Raji (cell line): ENCODE data around the gene L2HGDH.

ENCODE experiments used
- POLR2A ChIP-seq: IDR thresholded peaks from 2 replicates; pipeline ENCODE4 v1.6.1; 2011; ENCODE audit warnings: low read depth, low read length, control low read depth; ENCODE audit not compliant: insufficient read depth

Gene L2HGDH

GRCh38 chr14:50311972-50312733, at the start of gene L2HGDH, which contains the start of gene DMAC2L:
L2HGDH (minus strand) TSS chr14:50312229; CDS start chr14:50312150, 79 bp downstream.
DMAC2L (plus strand) TSS chr14:50312324; CDS start chr14:50321488, 9,164 bp downstream.
- peak; percentile 92 for TF ChIP-seq POLR2A

GRCh38 chr14:50360851-50361250, 48.8 kb upstream of the L2HGDH start:
- no peak for TF ChIP-seq POLR2A

DNA sequence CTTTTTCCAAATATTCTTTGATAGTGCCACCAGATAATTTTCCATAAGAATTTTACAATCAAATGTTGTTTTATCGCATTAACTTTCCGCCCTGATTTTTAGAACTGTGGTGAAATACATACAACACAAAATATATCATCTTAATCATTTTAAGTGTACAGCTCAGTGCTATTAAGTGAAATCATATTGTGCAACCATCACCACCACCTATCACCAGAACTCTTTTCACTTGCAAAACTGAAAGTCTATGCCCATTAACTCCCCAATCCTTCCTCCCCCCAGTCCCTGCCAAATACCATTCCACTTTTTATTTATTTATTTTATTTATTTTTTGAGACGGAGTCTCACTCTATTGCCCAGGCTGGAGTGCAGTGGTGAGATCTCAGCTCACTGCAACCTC, 48.1 kb upstream of the L2HGDH start:
- no peak for TF ChIP-seq POLR2A

GRCh38 chr14:50359631-50360030, 47.6 kb upstream of the L2HGDH start:
- TF ChIP-seq POLR2A = no peak

DNA sequence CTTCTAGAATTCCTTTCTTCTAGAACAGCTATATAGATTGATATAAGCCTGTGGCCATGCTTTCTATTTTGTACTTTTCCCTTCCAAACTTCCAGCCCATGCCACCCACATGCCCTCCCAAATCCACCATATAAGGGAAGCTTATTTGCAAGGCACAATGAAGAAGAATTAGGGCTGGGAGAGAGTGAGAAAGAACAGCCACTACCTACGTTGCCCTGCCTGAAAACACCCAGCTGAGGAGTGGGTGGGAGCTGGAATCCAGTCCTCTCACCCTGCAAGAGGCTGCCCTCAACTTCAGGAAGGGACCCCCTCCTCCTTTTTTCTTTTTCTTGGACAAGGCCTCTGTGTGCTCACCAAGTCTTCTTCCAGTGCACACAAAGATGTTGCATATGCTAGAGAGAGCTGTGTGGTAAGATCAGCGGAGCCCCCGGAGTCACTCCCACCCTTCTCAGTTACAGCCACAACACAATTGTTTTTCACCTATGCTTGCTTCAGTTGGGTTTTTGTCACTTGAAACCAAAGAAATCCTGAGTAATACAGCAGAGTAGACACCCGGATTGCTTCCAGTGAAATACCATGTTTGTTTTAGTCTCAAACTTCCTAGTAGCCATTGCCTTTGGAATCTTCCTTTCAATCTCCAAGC, 45.8 kb upstream of the L2HGDH start:
- no peak for TF ChIP-seq POLR2A

DNA sequence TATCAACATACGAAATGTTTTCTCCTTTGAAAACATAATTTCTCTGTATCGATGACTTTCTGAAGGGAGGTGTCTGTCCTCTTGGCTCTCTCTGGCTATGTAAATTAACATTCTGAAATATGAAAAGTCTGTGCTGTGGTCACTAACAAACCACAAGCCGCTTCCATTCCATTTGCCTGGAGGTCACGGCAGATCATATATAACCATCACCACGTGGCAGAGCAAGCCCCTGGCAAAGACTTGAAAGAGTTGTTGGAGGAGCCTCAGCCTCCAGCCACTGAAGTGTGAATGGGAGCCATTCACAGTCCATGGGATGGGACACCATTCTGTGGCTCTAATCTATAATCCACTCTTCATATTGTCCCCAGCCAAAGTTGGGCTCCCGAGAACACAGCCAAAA, 45.1 kb upstream of the L2HGDH start:
- no peak for TF ChIP-seq POLR2A

GRCh38 chr14:50355692-50356091, 43.7 kb upstream of the L2HGDH start:
- TF ChIP-seq POLR2A = no peak

DNA sequence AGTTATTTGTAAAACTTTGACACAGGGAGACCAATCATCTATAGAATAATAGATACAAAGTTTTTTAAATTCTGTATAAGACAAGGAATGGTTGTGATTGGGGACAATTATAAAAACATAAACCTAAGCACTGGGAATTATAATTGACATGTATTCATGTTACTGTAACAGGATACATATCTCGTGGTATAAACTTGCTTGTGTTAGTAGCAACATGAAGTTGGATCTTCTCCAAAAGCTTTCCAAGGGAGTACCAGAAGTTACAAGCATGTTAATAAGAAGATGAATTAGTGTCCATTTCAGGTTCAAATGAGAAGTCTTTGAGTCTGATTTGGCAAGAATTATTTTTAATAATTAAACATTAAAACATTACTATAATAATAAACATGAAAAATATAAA, 42.5 kb upstream of the L2HGDH start:
- TF ChIP-seq POLR2A = no peak

DNA sequence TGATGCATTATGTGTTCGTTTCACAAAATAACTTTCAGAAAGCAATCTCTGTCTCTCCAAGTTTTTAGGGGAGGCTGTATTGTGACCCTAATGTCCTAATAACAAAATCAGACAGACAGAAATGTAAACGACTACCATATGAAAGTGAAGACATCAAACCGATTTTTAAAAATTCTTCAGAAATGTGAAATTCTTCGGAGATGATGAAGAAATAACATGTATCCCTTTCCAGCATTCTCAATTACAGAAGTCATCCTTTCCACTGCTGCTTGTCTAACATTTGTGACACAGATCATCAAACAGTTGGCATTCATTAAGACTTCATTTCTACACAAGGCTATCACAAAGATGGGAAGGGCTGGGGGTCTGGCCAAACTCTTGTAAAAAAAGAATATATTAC, 41.1 kb upstream of the L2HGDH start:
- no peak for TF ChIP-seq POLR2A

GRCh38 chr14:50352584-50352983, 40.6 kb upstream of the L2HGDH start:
- TF ChIP-seq POLR2A = no peak

DNA sequence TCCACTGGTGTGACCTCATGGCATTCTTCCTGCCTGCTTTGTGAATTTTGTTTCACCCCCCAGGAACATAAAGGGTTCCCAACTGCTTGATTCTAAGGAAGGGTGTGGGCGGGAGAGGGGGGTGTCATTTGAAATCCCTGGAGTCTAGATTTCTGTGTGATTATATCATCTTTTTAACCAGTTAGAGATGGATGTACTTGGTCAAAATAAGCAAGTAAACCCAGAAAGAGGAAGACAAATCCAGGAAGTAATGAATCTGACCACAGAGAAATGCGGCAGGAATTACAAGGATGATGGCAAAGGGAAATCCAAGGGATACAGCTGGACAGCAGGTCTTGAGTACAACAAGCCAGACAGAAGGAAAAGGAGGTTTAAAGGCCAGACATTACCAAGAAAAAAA, 38.9 kb upstream of the L2HGDH start:
- TF ChIP-seq POLR2A = no peak

DNA sequence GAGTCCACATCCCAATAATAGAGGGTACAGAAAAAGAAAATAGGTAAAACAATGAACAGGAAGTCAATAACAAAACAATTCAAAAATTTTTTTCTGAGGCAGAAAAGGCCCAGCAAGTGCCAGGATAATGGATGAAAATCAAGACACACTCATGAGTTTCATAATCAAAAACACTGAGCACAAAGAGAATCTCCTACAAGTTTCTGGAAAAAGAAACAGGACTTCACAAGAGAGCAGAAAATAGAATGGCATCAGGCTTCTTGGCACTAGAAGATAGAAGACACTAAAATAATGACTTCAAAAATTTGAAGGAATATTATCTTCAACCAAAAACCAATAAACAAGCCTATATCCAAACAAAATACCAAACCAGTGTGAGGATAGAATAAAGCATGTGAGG, 36.9 kb upstream of the L2HGDH start:
- no peak for TF ChIP-seq POLR2A

DNA sequence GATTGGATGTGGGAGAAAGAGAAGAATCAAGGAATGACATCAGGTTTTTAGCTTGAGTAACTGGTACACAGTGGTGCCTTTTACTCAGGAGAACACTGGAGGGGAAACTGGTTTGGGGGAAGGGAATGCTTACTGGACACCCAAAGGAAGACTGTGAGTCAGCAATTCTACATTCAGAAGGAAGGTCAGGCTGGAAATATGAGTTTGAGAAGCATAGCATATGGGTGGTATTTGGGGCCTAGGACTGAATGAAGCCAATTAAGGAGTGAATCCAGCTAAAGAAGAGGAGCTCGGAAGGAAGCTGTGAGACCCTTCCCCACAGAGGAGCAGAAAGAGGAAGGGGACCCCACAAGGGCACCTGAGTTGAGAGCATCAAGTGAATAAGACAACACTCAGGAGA, 35.5 kb upstream of the L2HGDH start:
- no peak for TF ChIP-seq POLR2A

- TF ChIP-seq POLR2A = no peak
These were observed 33.9 kb upstream of the L2HGDH start for GRCh38 chr14:50345846-50346422.

DNA sequence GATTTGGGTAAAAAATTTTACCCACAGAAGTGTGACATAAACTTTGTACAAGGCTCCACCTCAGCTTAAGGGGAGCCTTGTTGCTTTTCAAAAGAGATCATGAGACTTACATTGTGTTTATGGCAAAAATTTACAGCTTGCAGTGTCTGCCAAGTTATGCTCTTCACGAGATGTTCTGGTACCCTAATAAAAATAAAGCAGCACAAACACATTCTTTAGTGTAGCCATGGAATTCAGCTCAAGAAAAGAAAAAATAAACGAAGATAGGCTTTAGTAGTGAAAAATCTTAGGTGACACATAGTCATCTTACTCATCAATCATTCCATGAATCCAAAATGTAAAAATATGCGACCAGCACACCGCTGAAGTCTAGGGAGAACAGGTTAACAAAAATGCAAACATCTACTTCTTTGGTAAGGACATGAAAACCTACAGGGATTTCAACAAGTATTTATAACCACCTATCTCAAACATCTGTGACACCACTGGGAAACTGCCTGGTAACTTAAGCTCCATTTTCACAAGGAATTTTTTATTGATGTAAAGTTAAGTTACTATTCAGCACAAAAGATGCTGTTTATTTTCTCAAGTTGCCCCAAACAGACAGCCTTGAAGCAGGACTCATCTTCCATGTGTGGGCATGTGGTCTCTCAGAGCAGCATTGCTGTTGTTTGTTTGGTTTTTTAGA, 33.0 kb upstream of the L2HGDH start:
- no peak for TF ChIP-seq POLR2A
